Gastroesophageal sphincter (tissue), 3 donors: ENCODE measurements around the gene CACNG6.

Source experiments
- EP300 ChIP-seq: sonication (generic); formaldehyde crosslinking; IDR thresholded peaks from one replicate; pipeline ENCODE4 v1.6.1; 2017; ENCODE audit warnings: antibody characterized with exemption, mild to moderate bottlenecking
- POLR2A ChIP-seq, 2 donors: fragments of 450-650 bp; IDR thresholded peaks; one replicate each; pipeline ENCODE4 v1.6.1; 2017; ENCODE audit warnings: antibody characterized with exemption in 2 of 2, mild to moderate bottlenecking in 2 of 2, moderate library complexity in 1 of 2
- TF ChIP-seq, protein P1 (sequence below), 4 experiments: fragments of 200-600 bp in 2 of 4; fragments of 450-650 bp in 2 of 4; sonication (generic) in 1 of 4; IDR thresholded peaks; one replicate each; pipeline ENCODE4 v1.5.1; 2017 to 2019; ENCODE audit warnings: antibody characterized with exemption in 4 of 4, mild to moderate bottlenecking in 2 of 4, moderate library complexity in 2 of 4

DNA sequence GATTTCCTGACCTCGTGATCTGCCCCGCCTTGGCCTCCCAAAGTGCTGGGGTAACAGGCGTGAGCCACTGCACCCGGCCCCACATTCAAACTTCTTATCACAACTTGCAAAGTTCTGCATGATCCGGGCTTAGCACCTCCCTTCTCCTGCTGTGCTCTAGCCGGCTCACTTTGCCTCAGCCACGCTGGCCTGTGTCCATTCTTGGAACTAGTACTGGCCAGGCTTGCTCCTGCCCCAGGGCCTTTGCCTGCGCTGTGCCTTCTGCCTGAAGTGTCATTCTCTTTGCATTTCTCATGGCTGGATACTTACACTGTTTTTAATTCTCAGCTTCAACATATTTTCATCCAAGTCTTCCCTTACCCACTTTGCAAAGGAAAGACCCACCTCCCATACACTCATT, 29.9 kb downstream of the CACNG6 start:
- TF ChIP-seq POLR2A (IDR thresholded peaks at IDR 0.05) (no peak), EP300 (no peak)
- TF ChIP-seq, protein P1, sequence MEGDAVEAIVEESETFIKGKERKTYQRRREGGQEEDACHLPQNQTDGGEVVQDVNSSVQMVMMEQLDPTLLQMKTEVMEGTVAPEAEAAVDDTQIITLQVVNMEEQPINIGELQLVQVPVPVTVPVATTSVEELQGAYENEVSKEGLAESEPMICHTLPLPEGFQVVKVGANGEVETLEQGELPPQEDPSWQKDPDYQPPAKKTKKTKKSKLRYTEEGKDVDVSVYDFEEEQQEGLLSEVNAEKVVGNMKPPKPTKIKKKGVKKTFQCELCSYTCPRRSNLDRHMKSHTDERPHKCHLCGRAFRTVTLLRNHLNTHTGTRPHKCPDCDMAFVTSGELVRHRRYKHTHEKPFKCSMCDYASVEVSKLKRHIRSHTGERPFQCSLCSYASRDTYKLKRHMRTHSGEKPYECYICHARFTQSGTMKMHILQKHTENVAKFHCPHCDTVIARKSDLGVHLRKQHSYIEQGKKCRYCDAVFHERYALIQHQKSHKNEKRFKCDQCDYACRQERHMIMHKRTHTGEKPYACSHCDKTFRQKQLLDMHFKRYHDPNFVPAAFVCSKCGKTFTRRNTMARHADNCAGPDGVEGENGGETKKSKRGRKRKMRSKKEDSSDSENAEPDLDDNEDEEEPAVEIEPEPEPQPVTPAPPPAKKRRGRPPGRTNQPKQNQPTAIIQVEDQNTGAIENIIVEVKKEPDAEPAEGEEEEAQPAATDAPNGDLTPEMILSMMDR (IDR thresholded peaks at IDR 0.05), result no peak
